Heart right ventricle (tissue), 16 donors: ENCODE results near the gene AKAP13. TPM values are rescaled to one million over a fixed set of nuclear protein-coding genes. Genes with fewer than 3 reads are reported as not detected.

Experiments used
- ATAC-seq, 8 donors: fragments of 200-7000 bp; cut with Tn5 transposase; one replicate each; pipeline ENCODE4 v1.9.1; 2020; ENCODE audit warnings: mild to moderate bottlenecking in 8 of 8, moderate library complexity in 8 of 8, moderate number of reproducible peaks in 1 of 8
- DNase-seq, 2 donors: peaks; one replicate each; pipeline ENCODE4 v3.0.0-alpha.2; 2020
- H3K27ac ChIP-seq, 10 donors: fragments of 200-600 bp; sonication (generic) in 2 of 10; one replicate each; pipeline versions ENCODE4 v1.5.0 to v1.8.0; 2020 to 2022; ENCODE audit warnings: mild to moderate bottlenecking in 3 of 10
- H3K27me3 ChIP-seq, 7 donors: fragments of 200-600 bp; one replicate each; pipeline ENCODE4 v1.8.0; 2021 to 2022; ENCODE audit warnings: mild to moderate bottlenecking in 2 of 7
- H3K36me3 ChIP-seq, 9 donors: fragments of 200-600 bp; sonication (generic) in 1 of 9; one replicate each; pipeline versions ENCODE4 v1.5.0 to v1.8.0; 2020 to 2022; ENCODE audit warnings: mild to moderate bottlenecking in 2 of 9
- H3K4me1 ChIP-seq, 9 donors: fragments of 200-600 bp; sonication (generic) in 1 of 9; one replicate each; pipeline versions ENCODE4 v1.5.0 to v1.8.0; 2020 to 2022; ENCODE audit warnings: mild to moderate bottlenecking in 4 of 9
- H3K4me3 ChIP-seq, 10 donors: fragments of 200-600 bp; sonication (generic) in 2 of 10; one replicate each; pipeline versions ENCODE4 v1.5.0 to v1.8.0; 2020 to 2022; ENCODE audit warnings: mild to moderate bottlenecking in 7 of 10, moderate library complexity in 2 of 10
- H3K9me3 ChIP-seq, 11 donors: fragments of 200-600 bp in 10 of 11; sonication (generic) in 2 of 11; one replicate each; pipeline versions ENCODE4 v1.5.0 to v1.8.0; 2013 to 2022; ENCODE audit warnings: mild to moderate bottlenecking in 2 of 11, control low read depth in 1 of 11, moderate library complexity in 1 of 11
- CTCF ChIP-seq, 9 donors: fragments of 200-600 bp; sonication (generic) in 2 of 9; IDR thresholded peaks; one replicate each; pipeline versions ENCODE4 v1.5.0 to v1.8.0; 2021 to 2022; ENCODE audit warnings: antibody characterized with exemption in 9 of 9, mild to moderate bottlenecking in 5 of 9, moderate library complexity in 1 of 9
- WGBS, 2 donors: extraction: QIAGEN DNeasy Blood & Tissue Kit; methylation state at CpG; one replicate each; pipeline ENCODE4 v1.1.7; 2013; ENCODE audit warnings: inconsistent platforms in 1 of 2; 5-methylcytosine and 5-hydroxymethylcytosine counted together
- intact Hi-C, 10 donors: fragments of 100-400 bp; cut with DNase I; formaldehyde crosslinking; loops; one replicate each; pipeline versions ENCODE4 v1.11.1 to v1.14.2; 2022
- polyA plus RNA-seq, 2 donors: library from polyadenylated mRNA; stranded (reverse); fragments of 200-250 nt; gene quantifications; one replicate each; pipeline ENCODE4 v1.2.3, GENCODE V29; 2013
- total RNA-seq, 10 donors: library from RNA; stranded (reverse); fragmentation: NEBNext Ultra II Directional in 3 of 10; extraction: Animal tissue kit (Norgen Biotek cat#: 25700) in 3 of 10; gene quantifications; one replicate each; pipeline versions ENCODE4 v1.2.1 to v1.2.4, GENCODE V29; 2021 to 2023
- donor health status: Arrhythmogenic right ventricular cardiomyopathy.
- donor health status: ischemic (EF 13 %, LVEDD 7.1; RV severe dilation, severe dysfunction).
- donor health status: healthy with polysubstance abuse.
- donor health status: DM: no; HTN: yes; CAD: no.
- donor health status: DM: no; HTN: no; CAD: no.
- donor health status: ischemic (EF 25% LVEDD 6.9; RV normal size, moderate dysfunction).
- donor health status: ischemic (EF 25% LVEDD 5.7; RV mildly dilated, moderate dysfunction).
- donor health status: healthy.
- donor health status: DM: yes; HTN: yes; CAD: no.
- donor health status: Ischemic cardiomyopathy.
- donor health status: ischemic (EF 35%, LVEDD 5.7; RV mildly dilated, moderate dysfunction).
- donor health status: nonischemic (EF 11% LVEDD 7.7; RV severe dilation, severe dysfunction).
- donor health status: DM: yes; HTN: yes; CAD: no.
- donor health status: PGD.
- donor health status: ischemic (EF 29% LVEDD 5.4; RV normal size, mild dysfunction).
- donor health status: nonischemic (EF 23%, LVEDD 6.1; RV moderate dilation, normal function).

Gene AKAP13
- total and polyA plus RNA-seq, 12 donors = 89.3 to 645 (median 480) TPM

- Histone ChIP-seq H3K9me3 (no peaks in the 10 kb centered on the region), H3K27me3 (no peaks in the 10 kb centered on the region), H3K4me3 (peak overlapping the region in 3 of 10 donors; percentile 26 to 38 (median 36)), H3K4me1 (peaks cover 3 to 75% (median 60%) of the 10 kb centered on the region in 9 donors), H3K36me3 (peaks cover 0 to 100% (median 68%) of the 10 kb centered on the region in 9 donors), H3K27ac (peak overlapping the region; percentile 46 to 90 (median 72))
- ATAC-seq (no peak), DNase-seq (no peak)
- no peak for TF ChIP-seq CTCF (IDR thresholded peaks at IDR 0.05)
- intact Hi-C loops = loop anchor here in 2 of 10 donors (10.0 kb wide), 3 partner anchors 101 to 421 kb away; no protein-coding TSS in a partner anchor
- 73 to 80% methylated on average over 4 of the region's 4 CpGs for WGBS, 2 donors
These were observed 345.2 kb downstream of the AKAP13 start for GRCh38 chr15:85725564-85725963.

GRCh38 chr15:85726454-85726853 lies 346.1 kb downstream of the AKAP13 start:
- DNase-seq (no peak), ATAC-seq (no peak)
- intact Hi-C loops = loop anchor here in 2 of 10 donors (10.0 kb wide), 3 partner anchors 102 to 422 kb away; no protein-coding TSS in a partner anchor
- Histone ChIP-seq H3K9me3 (no peaks in the 10 kb centered on the region), H3K27me3 (no peaks in the 10 kb centered on the region), H3K36me3 (peaks cover 0 to 100% (median 68%) of the 10 kb centered on the region in 9 donors), H3K27ac (peak overlapping the region; percentile 21 to 90 (median 72)), H3K4me3 (no peak overlapping the region), H3K4me1 (peaks cover 3 to 72% (median 58%) of the 10 kb centered on the region in 9 donors)
- WGBS, 2 donors = 70 to 79% methylated on average over 2 of the region's 2 CpGs
- TF ChIP-seq CTCF (IDR thresholded peaks at IDR 0.05) = no peak

- ATAC-seq = peak in 1 of 8 donors; percentile 28
- Histone ChIP-seq H3K27ac (peak overlapping the region; percentile 21 to 90 (median 72)), H3K27me3 (no peaks in the 10 kb centered on the region), H3K4me3 (no peak overlapping the region), H3K4me1 (peaks cover 3 to 66% (median 53%) of the 10 kb centered on the region in 9 donors), H3K36me3 (peaks cover 0 to 100% (median 68%) of the 10 kb centered on the region in 9 donors), H3K9me3 (no peaks in the 10 kb centered on the region)
- intact Hi-C loops = loop anchor here in 2 of 10 donors (10.0 kb wide), 3 partner anchors 102 to 422 kb away; no protein-coding TSS in a partner anchor
- DNase-seq = no peak
- no peak for TF ChIP-seq CTCF (IDR thresholded peaks at IDR 0.05)
- 63 to 65% methylated on average over 2 of the region's 2 CpGs for WGBS, 2 donors
These were observed 346.7 kb downstream of the AKAP13 start for GRCh38 chr15:85727068-85727467.

- Histone ChIP-seq H3K4me3 (no peak overlapping the region), H3K27ac (peak overlapping the region in 4 of 10 donors; percentile 5 to 78 (median 38)), H3K4me1 (peaks cover 0 to 34% (median 22%) of the 10 kb centered on the region in 9 donors), H3K27me3 (no peaks in the 10 kb centered on the region), H3K9me3 (peaks cover 0 to 16% (median 10%) of the 10 kb centered on the region in 11 donors), H3K36me3 (peaks cover 0 to 100% (median 75%) of the 10 kb centered on the region in 9 donors)
- TF ChIP-seq CTCF (IDR thresholded peaks at IDR 0.05) = peak; percentile 54 to 81 (median 75)
- 32 to 38% methylated on average over 5 of the region's 5 CpGs for WGBS, 2 donors
- intact Hi-C loops = loop anchor here (1.0 to 10.0 kb wide), 8 partner anchors 21 to 245 kb away; partner anchors contain the start of gene KLHL25 (in 1 of the 10)
- DNase-seq (peak in 1 of 2 donors; percentile 60), ATAC-seq (peak; percentile 35 to 74 (median 56))
These were observed 349.8 kb downstream of the AKAP13 start for GRCh38 chr15:85730001-85730820.
